Limb (tissue), 2 donors: Measurements from ENCODE around the gene PRKCA.

Source experiments
- DNase-seq, 2 donors: peaks; one replicate each; pipeline ENCODE4 v3.0.0-alpha.2; 2016; ENCODE audit errors: extremely low spot score in 2 of 2

The PRKCA gene

GRCh38 chr17:66850692-66851091, 548.3 kb downstream of the PRKCA start:
- no peak for DNase-seq

- DNase-seq: no peak
Observed at GRCh38 chr17:66855204-66855603, 552.8 kb downstream of the PRKCA start.

- no peak for DNase-seq
Observed at GRCh38 chr17:66858226-66859083, 556.0 kb downstream of the PRKCA start.

- DNase-seq: no peak
Observed at GRCh38 chr17:66859353-66859752, 556.9 kb downstream of the PRKCA start.

DNA sequence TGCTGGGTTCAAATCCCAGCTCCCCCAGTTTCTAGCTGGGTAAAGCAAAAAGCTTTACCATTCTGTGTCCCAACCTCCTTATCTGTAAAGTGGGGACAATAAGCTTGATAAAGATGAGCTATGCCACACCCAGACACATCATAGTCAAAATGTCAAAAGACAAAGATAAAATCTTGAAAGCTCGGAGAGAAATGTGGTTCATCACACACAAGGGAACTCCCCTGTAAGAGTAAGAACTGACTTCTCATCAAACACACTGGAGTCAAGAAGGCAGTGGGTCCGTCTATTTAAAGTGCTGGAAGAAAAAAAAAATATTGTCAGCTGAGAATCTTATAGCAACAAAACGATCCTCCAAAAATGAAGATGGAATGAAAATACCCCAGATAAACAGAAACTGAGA, 557.8 kb downstream of the PRKCA start:
- no peak for DNase-seq
